ENCODE measurements around the gene CWF19L2.
"Not testable (repeated sequence)": the region's sequence is repeated elsewhere in the genome, so short reads cannot be mapped to it uniquely, and the experiment has no call there.

The CWF19L2 gene

GRCh38 chr11:107501713-107502112 lies 44.1 kb upstream of the CWF19L2 start:
- TF ChIP-seq CTCF (IDR thresholded peaks at IDR 0.05; ENCODE audit: low read depth, low read length, poor library complexity, severe bottlenecking) (no peak), EZH2phosphoT487 (IDR thresholded peaks at IDR 0.05; ENCODE audit: borderline replicate concordance, low read length) (no peak)
- Histone ChIP-seq H3K27ac (ENCODE audit: low read depth, low read length) (no peak overlapping the region), H3K79me2 (ENCODE audit: control insufficient read depth, low read length) (no peaks in the 10 kb centered on the region), H3K36me3 (ENCODE audit: control insufficient read depth, low read length) (peaks cover 41% of the 10 kb centered on the region), H3K4me1 (ENCODE audit: control insufficient read depth, low read length) (no peaks in the 10 kb centered on the region), H3K4me2 (ENCODE audit: low read length) (no peak overlapping the region), H3K9me3 (ENCODE audit: control insufficient read depth, insufficient read depth, low read length) (no peaks in the 10 kb centered on the region; the same call in 1 of the 2 replicates), H3K27me3 (ENCODE audit: control insufficient read depth, low read length) (no peaks in the 10 kb centered on the region), H3F3A (ENCODE audit: control insufficient read depth, insufficient read depth) (no peaks in the 10 kb centered on the region), H4K20me1 (ENCODE audit: control insufficient read depth, insufficient read depth, low read depth, low read length) (no peaks in the 10 kb centered on the region), H3K4me3 (ENCODE audit: low read length) (no peak overlapping the region), H3K9me2 (replicated peaks; ENCODE audit: control insufficient read depth, low read length) (no peaks in the 10 kb centered on the region)

GRCh38 chr11:107497371-107497770 lies 39.7 kb upstream of the CWF19L2 start:
- not testable (repeated sequence) for H3K9me3 ChIP-seq (ENCODE audit: control insufficient read depth, insufficient read depth, low read length); H3K27ac ChIP-seq (ENCODE audit: low read depth, low read length); H3K27me3 ChIP-seq (ENCODE audit: control insufficient read depth, low read length); H3K4me3 ChIP-seq (ENCODE audit: low read length); H3K4me1 ChIP-seq (ENCODE audit: control insufficient read depth, low read length); H3F3A ChIP-seq (ENCODE audit: control insufficient read depth, insufficient read depth); H4K20me1 ChIP-seq (ENCODE audit: control insufficient read depth, insufficient read depth, low read depth, low read length); H3K79me2 ChIP-seq (ENCODE audit: control insufficient read depth, low read length); H3K9me2 ChIP-seq (replicated peaks; ENCODE audit: control insufficient read depth, low read length); H3K4me2 ChIP-seq (ENCODE audit: low read length)
- peaks cover 12% of the 10 kb centered on the region for H3K36me3 ChIP-seq (ENCODE audit: control insufficient read depth, low read length)

- Histone ChIP-seq H3K9me2 (replicated peaks; ENCODE audit: control insufficient read depth, low read length) (no peaks in the 10 kb centered on the region), H3F3A (ENCODE audit: control insufficient read depth, insufficient read depth) (no peaks in the 10 kb centered on the region), H3K27ac (ENCODE audit: low read depth, low read length) (no peak overlapping the region), H3K79me2 (ENCODE audit: control insufficient read depth, low read length) (no peaks in the 10 kb centered on the region), H3K4me3 (ENCODE audit: low read length) (no peak overlapping the region), H3K27me3 (ENCODE audit: control insufficient read depth, low read length) (no peaks in the 10 kb centered on the region), H3K36me3 (ENCODE audit: control insufficient read depth, low read length) (peaks cover 3% of the 10 kb centered on the region; the same call in 1 of the 2 replicates), H3K4me2 (ENCODE audit: low read length) (no peak overlapping the region), H3K4me1 (ENCODE audit: control insufficient read depth, low read length) (no peaks in the 10 kb centered on the region), H4K20me1 (ENCODE audit: control insufficient read depth, insufficient read depth, low read depth, low read length) (no peaks in the 10 kb centered on the region), H3K9me3 (ENCODE audit: control insufficient read depth, insufficient read depth, low read length) (no peaks in the 10 kb centered on the region)
- TF ChIP-seq CTCF (IDR thresholded peaks at IDR 0.05; ENCODE audit: low read depth, low read length, poor library complexity, severe bottlenecking) (no peak), EZH2phosphoT487 (IDR thresholded peaks at IDR 0.05; ENCODE audit: borderline replicate concordance, low read length) (no peak)
These were observed 38.4 kb upstream of the CWF19L2 start for GRCh38 chr11:107496011-107496410.

- no peaks in the 10 kb centered on the region for H3F3A ChIP-seq (ENCODE audit: control insufficient read depth, insufficient read depth)
- no peaks in the 10 kb centered on the region for H4K20me1 ChIP-seq (ENCODE audit: control insufficient read depth, insufficient read depth, low read depth, low read length)
- no peaks in the 10 kb centered on the region for H3K27me3 ChIP-seq (ENCODE audit: control insufficient read depth, low read length)
- no peak overlapping the region for H3K4me3 ChIP-seq (ENCODE audit: low read length)
- H3K4me2 ChIP-seq (ENCODE audit: low read length): no peak overlapping the region
- H3K9me3 ChIP-seq (ENCODE audit: control insufficient read depth, insufficient read depth, low read length): no peaks in the 10 kb centered on the region
- no peaks in the 10 kb centered on the region for H3K79me2 ChIP-seq (ENCODE audit: control insufficient read depth, low read length)
- no peaks in the 10 kb centered on the region for H3K4me1 ChIP-seq (ENCODE audit: control insufficient read depth, low read length)
- TF ChIP-seq CTCF (IDR thresholded peaks at IDR 0.05; ENCODE audit: low read depth, low read length, poor library complexity, severe bottlenecking): no peak
- TF ChIP-seq EZH2phosphoT487 (IDR thresholded peaks at IDR 0.05; ENCODE audit: borderline replicate concordance, low read length): no peak
- no peak overlapping the region for H3K27ac ChIP-seq (ENCODE audit: low read depth, low read length)
- no peaks in the 10 kb centered on the region for H3K9me2 ChIP-seq (replicated peaks; ENCODE audit: control insufficient read depth, low read length)
- no peaks in the 10 kb centered on the region for H3K36me3 ChIP-seq (ENCODE audit: control insufficient read depth, low read length)
These were observed 36.4 kb upstream of the CWF19L2 start for GRCh38 chr11:107494055-107494454.

Measured in DOHH2 (cell line).